Fibroblast of skin of back (primary cell): Measurements from ENCODE around the gene AKR1C3.
"Not testable (repeated sequence)": the region's sequence is repeated elsewhere in the genome, so short reads cannot be mapped to it uniquely, and the experiment has no call there.

Source experiments
- DNase-seq: peaks from one replicate; pipeline ENCODE4 v3.0.0-alpha.2; 2013

The AKR1C3 gene

DNA sequence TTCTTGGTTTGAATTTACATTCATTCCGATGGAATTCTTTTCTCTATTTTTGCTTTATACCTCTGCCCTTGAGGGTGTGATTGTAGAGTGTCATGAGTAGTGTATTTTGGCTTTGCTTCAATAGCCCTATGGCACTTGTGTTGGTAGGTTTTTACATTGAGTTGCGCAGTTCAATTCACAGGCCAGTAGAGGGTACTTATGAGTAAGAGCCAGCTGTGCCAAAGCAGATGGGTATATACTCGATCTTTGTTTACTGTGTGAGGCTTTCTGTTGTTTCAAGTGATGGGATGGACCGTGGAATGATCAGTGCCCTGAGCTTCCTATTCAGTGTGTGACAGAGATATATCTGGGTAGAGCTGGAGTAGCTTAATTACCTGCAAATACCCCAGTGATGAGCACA is 4.3 kb upstream of the AKR1C3 start:
- DNase-seq = peak; percentile 22

- DNase-seq = no peak
Measured at GRCh38 chr10:5090551-5090950, 3.7 kb upstream of the AKR1C3 start.

- no peak for DNase-seq
Measured at GRCh38 chr10:5091196-5091595, 3.0 kb upstream of the AKR1C3 start.

GRCh38 chr10:5092375-5092774 is 1.8 kb upstream of the AKR1C3 start:
- no peak for DNase-seq

DNA sequence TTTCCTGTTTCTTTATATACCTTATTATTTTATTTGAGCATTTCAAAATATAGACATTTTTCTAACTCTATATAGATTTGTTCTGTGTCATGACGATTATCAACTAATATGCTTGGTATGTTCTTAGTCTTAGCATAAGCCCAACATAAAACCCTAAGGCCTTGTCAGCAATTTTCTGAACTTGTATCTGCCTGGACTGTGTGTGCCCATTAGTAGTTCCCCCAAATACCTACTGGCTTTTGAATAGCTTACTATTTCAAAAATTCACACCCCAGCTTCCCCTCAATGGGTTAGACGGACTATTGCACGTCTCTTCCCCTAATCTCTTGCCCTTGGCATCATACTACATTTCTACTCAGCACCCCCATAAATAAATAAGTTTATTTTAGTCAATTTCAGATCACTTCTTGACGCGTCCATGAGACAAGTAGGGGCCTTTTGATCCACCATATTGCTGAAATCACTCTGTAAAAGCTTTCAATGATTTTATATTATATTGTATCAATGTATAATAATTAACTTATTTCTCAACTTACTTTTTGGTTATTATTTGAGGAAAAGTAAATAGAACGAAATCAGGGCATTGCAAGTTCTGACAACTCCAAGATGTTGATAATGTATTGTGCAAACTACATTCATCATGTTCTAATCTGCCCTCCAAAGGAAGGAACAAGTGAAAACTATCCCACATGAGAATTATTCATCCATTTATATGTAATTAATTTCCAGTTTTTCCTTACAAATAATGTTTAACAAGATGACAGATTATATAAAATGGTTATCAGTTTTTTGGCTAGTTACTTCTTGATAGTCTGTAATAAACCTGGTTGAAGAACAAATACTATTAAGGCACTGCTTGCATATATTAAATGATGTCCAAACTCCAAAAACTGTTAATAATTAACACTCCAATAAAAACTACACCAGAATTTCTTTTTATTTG is 1.1 kb upstream of the AKR1C3 start:
- no peak for DNase-seq

- DNase-seq = no peak
Measured at GRCh38 chr10:5095687-5096086, 1.5 kb downstream of the AKR1C3 start.

GRCh38 chr10:5096108-5096507 is 1.9 kb downstream of the AKR1C3 start:
- DNase-seq = no peak

GRCh38 chr10:5102479-5102878 is 8.3 kb downstream of the AKR1C3 start:
- DNase-seq = not testable (repeated sequence)

- DNase-seq = no peak
Measured at GRCh38 chr10:5103481-5103880, 9.3 kb downstream of the AKR1C3 start.

GRCh38 chr10:5105626-5106025 is 11.4 kb downstream of the AKR1C3 start:
- no peak for DNase-seq

GRCh38 chr10:5106553-5106952 is 12.3 kb downstream of the AKR1C3 start:
- no peak for DNase-seq

DNA sequence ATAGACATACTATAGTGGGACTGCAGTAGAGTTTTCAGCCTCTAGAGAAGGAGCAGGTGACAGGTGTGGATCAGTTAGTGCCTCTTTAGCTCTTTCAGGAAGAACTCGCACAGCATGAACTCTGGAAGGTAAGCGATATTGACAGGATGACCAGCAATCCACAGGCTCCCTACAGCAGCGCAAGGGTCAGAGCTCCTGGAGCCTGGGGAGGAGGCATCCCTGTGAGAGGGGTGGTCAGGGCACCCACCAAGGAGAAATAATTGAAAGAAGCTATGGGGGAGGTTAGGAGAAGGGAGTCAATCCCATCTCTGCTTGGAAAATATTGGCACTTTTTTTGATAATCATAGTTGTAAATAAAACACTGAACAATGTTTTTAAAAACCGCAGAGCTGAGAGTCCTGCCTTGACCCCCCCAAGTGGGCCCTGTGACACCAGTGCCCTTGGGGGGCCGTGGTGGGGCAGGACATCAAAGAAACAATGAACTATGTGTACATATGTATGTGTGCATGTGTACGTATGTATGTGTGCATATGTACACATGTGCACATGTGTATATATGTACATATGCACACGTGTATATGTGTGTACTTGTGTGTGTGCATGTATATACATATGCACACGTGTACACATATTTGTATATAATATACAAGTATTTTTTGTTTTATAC is 13.8 kb downstream of the AKR1C3 start:
- DNase-seq = no peak

DNA sequence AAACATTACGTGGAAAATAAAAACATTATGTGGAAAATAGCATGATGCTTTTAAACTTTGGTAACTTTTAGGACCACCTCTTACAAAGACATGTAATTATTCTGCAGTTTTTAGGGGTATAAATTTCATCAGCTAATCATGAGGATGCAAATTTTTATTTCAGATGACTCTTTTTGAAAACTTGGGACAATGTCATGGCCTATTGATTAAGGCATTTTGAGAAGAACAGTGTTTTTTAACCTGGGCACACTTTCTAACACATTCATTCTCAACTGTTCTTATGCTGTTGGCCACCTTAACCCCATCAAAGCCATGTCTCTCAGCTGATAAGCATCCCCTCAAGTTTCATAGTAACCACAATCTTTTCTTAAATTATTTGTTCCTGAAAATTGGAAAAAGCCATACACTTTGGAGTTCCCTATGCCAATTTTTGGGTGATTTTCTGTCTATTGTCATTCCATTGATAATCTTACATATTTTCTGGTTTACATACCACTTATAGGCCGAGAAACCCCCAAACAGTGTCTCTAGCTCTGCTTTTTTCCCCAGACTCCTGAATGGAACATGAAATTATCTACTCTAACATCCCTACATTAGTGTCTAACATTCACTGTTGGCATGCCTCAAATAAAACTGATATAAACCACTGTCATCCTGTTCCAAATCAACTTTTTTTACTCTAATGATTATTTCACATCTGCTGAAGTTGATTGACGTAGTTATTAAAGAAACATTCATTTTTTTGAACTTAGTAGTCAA is 14.6 kb downstream of the AKR1C3 start:
- no peak for DNase-seq

GRCh38 chr10:5109861-5110260 is 15.6 kb downstream of the AKR1C3 start:
- DNase-seq = not testable (repeated sequence)

DNA sequence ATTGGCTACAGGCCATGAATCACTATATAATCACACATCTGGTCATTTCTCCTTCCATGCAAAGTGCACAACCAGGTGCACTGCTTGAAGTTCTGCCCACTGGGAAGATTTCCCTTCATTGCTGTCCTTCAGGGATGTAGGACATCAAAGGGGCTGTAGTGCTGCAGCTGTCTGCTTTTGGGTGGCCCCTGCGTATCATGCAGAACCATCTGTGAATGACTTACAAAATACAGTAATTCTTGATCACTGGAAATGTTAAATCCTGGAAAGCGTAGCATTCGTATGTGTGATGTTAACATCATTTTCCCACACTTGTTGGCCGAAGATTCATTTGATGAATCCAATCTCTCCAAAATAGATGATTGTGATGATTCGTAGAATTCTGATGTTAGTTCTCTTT is 22.4 kb downstream of the AKR1C3 start:
- DNase-seq = no peak

GRCh38 chr10:5117026-5117425 is 22.8 kb downstream of the AKR1C3 start:
- no peak for DNase-seq

DNA sequence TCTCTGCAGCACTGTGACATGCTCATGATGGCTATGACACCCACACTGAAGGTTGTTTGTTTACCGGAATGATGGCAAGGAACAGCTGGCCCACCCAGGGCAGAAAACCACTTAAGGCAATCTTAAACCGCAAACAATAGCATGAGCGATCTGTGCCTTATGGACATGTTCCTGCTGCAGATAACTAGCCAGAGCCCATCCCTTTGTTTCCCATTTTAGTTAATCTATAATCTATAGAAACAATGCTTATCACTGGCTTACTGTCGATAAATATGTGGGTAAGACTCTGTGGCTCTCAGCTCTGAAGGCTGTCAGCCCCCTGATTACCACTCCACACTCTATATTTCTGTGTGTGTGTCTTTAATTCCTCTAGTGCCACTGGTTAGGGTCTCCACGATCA is 25.8 kb downstream of the AKR1C3 start:
- not testable (repeated sequence) for DNase-seq

GRCh38 chr10:5123886-5124285 is 29.7 kb downstream of the AKR1C3 start:
- DNase-seq = no peak

GRCh38 chr10:5125315-5126044 is 31.3 kb downstream of the AKR1C3 start:
- no peak for DNase-seq

DNA sequence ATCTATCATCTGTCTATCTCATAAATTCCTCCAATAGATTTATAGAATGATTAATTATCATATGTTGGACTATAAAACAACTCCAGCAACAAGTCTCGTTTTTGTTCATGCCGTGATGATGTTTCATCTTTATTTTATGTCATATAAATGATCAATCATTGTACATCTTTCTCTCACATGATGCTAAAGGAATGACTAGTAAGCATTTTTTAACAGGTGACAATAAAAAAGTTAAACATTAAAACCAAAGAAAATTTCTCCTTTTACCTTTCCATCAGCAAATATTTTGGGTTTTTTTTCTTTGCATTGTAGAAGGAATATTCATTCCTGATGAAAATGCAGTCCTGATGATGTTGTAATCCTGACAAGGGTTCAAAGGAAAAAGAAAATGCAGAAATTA is 41.4 kb downstream of the AKR1C3 start:
- no peak for DNase-seq

DNA sequence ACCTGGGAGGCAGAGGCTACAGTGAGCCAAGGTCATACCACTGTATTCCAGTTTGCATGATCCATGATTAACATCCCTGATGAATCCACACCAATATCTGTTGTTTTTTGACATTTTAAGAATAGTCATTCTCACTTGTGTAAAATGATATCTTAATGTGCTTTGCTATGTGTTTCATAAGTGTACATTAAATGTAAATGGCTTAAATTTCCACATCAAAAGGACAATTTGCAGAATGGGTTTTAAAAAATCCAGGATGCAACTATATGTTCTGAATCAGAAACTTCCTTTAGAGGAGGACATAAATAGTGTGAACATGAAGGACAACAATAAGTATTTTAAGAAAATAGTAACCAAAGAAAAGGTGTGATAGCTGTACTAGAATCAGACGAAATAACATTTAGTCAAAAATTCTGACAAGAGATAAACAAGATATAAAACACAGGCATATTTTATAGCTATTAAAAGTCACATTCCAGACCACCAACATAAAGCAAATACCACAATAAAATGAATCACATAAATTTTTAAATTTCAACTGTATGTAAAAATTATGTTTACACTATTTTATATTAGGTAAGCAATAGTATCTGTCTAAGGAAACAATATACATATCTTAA is 42.4 kb downstream of the AKR1C3 start:
- no peak for DNase-seq

- DNase-seq = not testable (repeated sequence)
Measured at GRCh38 chr10:5137699-5138098, 43.5 kb downstream of the AKR1C3 start.
